Keratinocyte (primary cell): ENCODE results near the gene P2RX3. TPM values are rescaled to one million over a fixed set of nuclear protein-coding genes. Genes with fewer than 3 reads are reported as not detected.

Experiments used
- DNase-seq: peaks from one replicate; pipeline ENCODE4 v3.0.0-alpha.2; 2011; ENCODE audit warnings: low read depth, missing footprints, low spot score
- FAIRE-seq: peaks from 2 replicates; lab custom pipeline; 2011; peaks lifted over from hg19 to GRCh38; lab: Jason Lieb, UNC
- H2AFZ ChIP-seq: 2 replicates; pipeline ENCODE4 v1.6.0; 2012; ENCODE audit warnings: low read length, control low read depth, inconsistent platforms; ENCODE audit not compliant: control insufficient read depth
- H3K27ac ChIP-seq: 2 replicates; pipeline ENCODE4 v1.5.1; 2011; ENCODE audit warnings: low read length; ENCODE audit not compliant: control insufficient read depth, insufficient read depth
- H3K27me3 ChIP-seq: 3 replicates; pipeline ENCODE4 v1.6.0; 2011; ENCODE audit warnings: low read length; ENCODE audit not compliant: control insufficient read depth, insufficient read depth; ENCODE audit errors: extremely low read depth
- H3K36me3 ChIP-seq, 2 experiments: 2 replicates in 1 of 2; 3 replicates in 1 of 2; pipeline ENCODE4 v1.5.1; 2011; ENCODE audit warnings: low read length in 2 of 2, mild to moderate bottlenecking in 1 of 2; ENCODE audit not compliant: control insufficient read depth in 2 of 2, insufficient read depth in 2 of 2; ENCODE audit errors: extremely low read depth in 1 of 2
- H3K4me1 ChIP-seq: 3 replicates; pipeline ENCODE4 v1.5.1; 2011; ENCODE audit warnings: low read length; ENCODE audit not compliant: control insufficient read depth, insufficient read depth; ENCODE audit errors: extremely low read depth
- H3K4me2 ChIP-seq: 3 replicates; pipeline ENCODE4 v1.6.0; 2011; ENCODE audit warnings: low read depth, low read length; ENCODE audit not compliant: control insufficient read depth, insufficient read depth; ENCODE audit errors: extremely low read depth
- H3K4me3 ChIP-seq, 3 experiments: fragments of 200-600 bp in 1 of 3; sonication (generic) in 1 of 3; 2 replicates in 2 of 3; 3 replicates in 1 of 3; pipeline ENCODE4 v1.5.1; 2011 to 2016; ENCODE audit warnings: low read length in 3 of 3, mild to moderate bottlenecking in 3 of 3, control low read depth in 2 of 3, inconsistent platforms in 1 of 3, low read depth in 1 of 3, mixed read lengths in 1 of 3, mixed run types in 1 of 3, moderate library complexity in 1 of 3; ENCODE audit not compliant: control insufficient read depth in 2 of 3, insufficient read depth in 2 of 3; ENCODE audit errors: extremely low read depth in 1 of 3
- H3K79me2 ChIP-seq: 2 replicates; pipeline ENCODE4 v1.6.0; 2012; ENCODE audit warnings: low read length; ENCODE audit not compliant: control insufficient read depth, insufficient read depth
- H3K9ac ChIP-seq: 3 replicates; pipeline ENCODE4 v1.6.0; 2011; ENCODE audit warnings: low read length; ENCODE audit not compliant: control insufficient read depth, insufficient read depth; ENCODE audit errors: extremely low read depth
- H3K9me1 ChIP-seq: 3 replicates; pipeline ENCODE4 v1.6.0; 2011; ENCODE audit warnings: low read length; ENCODE audit not compliant: control insufficient read depth, insufficient read depth; ENCODE audit errors: extremely low read depth
- H3K9me3 ChIP-seq: 2 replicates; pipeline ENCODE4 v1.5.1; 2012; ENCODE audit warnings: low read depth, low read length; ENCODE audit not compliant: control insufficient read depth
- H4K20me1 ChIP-seq: 3 replicates; pipeline ENCODE4 v1.6.0; 2011; ENCODE audit warnings: low read length; ENCODE audit not compliant: control insufficient read depth, insufficient read depth; ENCODE audit errors: extremely low read depth
- CTCF ChIP-seq, 3 experiments: IDR thresholded peaks in 1 of 3; conservative IDR thresholded peaks in 1 of 3; optimal IDR thresholded peaks in 1 of 3; 2 replicates in 2 of 3; 3 replicates in 1 of 3; pipeline versions ENCODE3 to v1.5.1; 2011; ENCODE audit warnings: low read length in 3 of 3, mild to moderate bottlenecking in 3 of 3, moderate library complexity in 2 of 3, control low read depth in 1 of 3, inconsistent platforms in 1 of 3; ENCODE audit not compliant: insufficient read depth in 2 of 3; ENCODE audit errors: extremely low read depth in 1 of 3
- EZH2 ChIP-seq: IDR thresholded peaks from one replicate; pipeline ENCODE4 v1.6.1; 2012; ENCODE audit warnings: inconsistent platforms, mild to moderate bottlenecking, low read length, moderate library complexity
- dilution Hi-C: fragments of 300-500 bp; cut with MboI; formaldehyde crosslinking; loops from one replicate; pipeline ENCODE4 v1.7.0; 2020; ENCODE audit warnings: low sequenced_read_pairs; ENCODE audit not compliant: extremely low pct_ligation_motif_present
- polyA plus RNA-seq, 5 experiments: library from polyadenylated mRNA; depleted of rRNA in 3 of 5; stranded (reverse) in 3 of 5; stranded (forward) in 1 of 5; unstranded in 1 of 5; fragments of >200 nt; gene quantifications; 1 replicate in 1 of 5; 2 replicates in 3 of 5; 3 replicates in 1 of 5; pipeline versions ENCODE4 v1.2.1 to v1.2.3, GENCODE V29; 2011 to 2012; ENCODE audit warnings: missing spikeins in 2 of 5, low read depth in 1 of 5, low replicate concordance in 1 of 5

Gene P2RX3
- polyA plus RNA-seq, 1 donor (not counting 4 experiments of a cell fraction or from before 2014, with no cell fraction given) = not detected

GRCh38 chr11:57306161-57306876 lies 31.8 kb upstream of the P2RX3 start:
- dilution Hi-C loops = no loop called here
- DNase-seq (no peak), FAIRE-seq (no peak)
- Histone ChIP-seq H3K27me3 (no peaks in the 10 kb centered on the region), H3K36me3 (peaks cover 60 to 69% of the 10 kb centered on the region in 2 experiments), H4K20me1 (peaks cover 13% of the 10 kb centered on the region), H3K79me2 (peaks cover 74% of the 10 kb centered on the region), H3K9me3 (no peaks in the 10 kb centered on the region), H3K4me3 (no peak overlapping the region), H3K27ac (peak overlapping the region; percentile 43), H3K9me1 (peaks cover 9% of the 10 kb centered on the region), H3K9ac (peak overlapping the region; percentile 6), H3K4me2 (peak overlapping the region; percentile 47), H3K4me1 (peaks cover 75% of the 10 kb centered on the region), H2AFZ (no peak overlapping the region)
- TF ChIP-seq CTCF (optimal IDR thresholded peaks at IDR 0.05 in 1 of 3, IDR thresholded peaks at IDR 0.05 in 1 of 3, conservative IDR thresholded peaks at IDR 0.05 in 1 of 3; ENCODE audit: extremely low read depth in 1 of 3, insufficient read depth in 2 of 3, low read length in 3 of 3) (no peak), EZH2 (no peak)

- H3K4me3 ChIP-seq = no peak overlapping the region
- H3K27ac ChIP-seq = peak overlapping the region; percentile 79
- no peak for DNase-seq
Observed at GRCh38 chr11:57306940-57307565, 31.1 kb upstream of the P2RX3 start.

More at GRCh38 chr11:57306940-57307565, 31.1 kb upstream of the P2RX3 start:
- FAIRE-seq = no peak
- peaks cover 16% of the 10 kb centered on the region for H4K20me1 ChIP-seq
- H3K9me3 ChIP-seq = no peaks in the 10 kb centered on the region
- no peak for TF ChIP-seq EZH2
- TF ChIP-seq CTCF (optimal IDR thresholded peaks at IDR 0.05 in 1 of 3, IDR thresholded peaks at IDR 0.05 in 1 of 3, conservative IDR thresholded peaks at IDR 0.05 in 1 of 3; ENCODE audit: extremely low read depth in 1 of 3, insufficient read depth in 2 of 3, low read length in 3 of 3) = no peak
- dilution Hi-C loops = no loop called here
- H2AFZ ChIP-seq = no peak overlapping the region
- H3K9me1 ChIP-seq = peaks cover 9% of the 10 kb centered on the region
- H3K4me1 ChIP-seq = peaks cover 81% of the 10 kb centered on the region
- H3K27me3 ChIP-seq = no peaks in the 10 kb centered on the region
- H3K79me2 ChIP-seq = peaks cover 71% of the 10 kb centered on the region
- H3K4me2 ChIP-seq = peak overlapping the region; percentile 49
- H3K9ac ChIP-seq = peak overlapping the region; percentile 46
- peaks cover 54 to 66% of the 10 kb centered on the region in 2 experiments for H3K36me3 ChIP-seq
